Activated CD4-positive, alpha-beta T cell treated with anti-CD3 and anti-CD28 coated beads for 36 hours (primary cell): ENCODE measurements around the gene EML6. TPM values are rescaled to one million over a fixed set of nuclear protein-coding genes. Genes with fewer than 3 reads are reported as not detected.

ENCODE experiments used
- ATAC-seq: fragments of 200-7000 bp; cut with Tn5 transposase; one replicate; pipeline ENCODE4 v1.10.0; 2021; ENCODE audit warnings: mild to moderate bottlenecking, moderate library complexity
- CTCF ChIA-PET: fragments of 350-600 bp; sonication (Branson Sonifier 250); formaldehyde crosslinking; loops from one replicate; lab custom pipeline; 2021; ENCODE audit warnings: antibody characterized with exemption; lab: Charles Lee
- POLR2A ChIA-PET: fragments of 350-600 bp; sonication (Branson Sonifier 250); formaldehyde crosslinking; loops from one replicate; lab custom pipeline; 2021; ENCODE audit warnings: antibody characterized with exemption, inconsistent platforms; lab: Charles Lee
- DNase-seq: peaks from one replicate; pipeline ENCODE4 v3.0.0-alpha.2; 2020
- H3K27ac Mint-ChIP-seq: one replicate; pipeline ENCODE4 v1.8.0; 2021; ENCODE audit warnings: mixed read lengths
- H3K27me3 Mint-ChIP-seq: one replicate; pipeline ENCODE4 v1.8.0; 2021; ENCODE audit warnings: mixed read lengths
- H3K36me3 Mint-ChIP-seq: one replicate; pipeline ENCODE4 v1.8.0; 2021; ENCODE audit warnings: low read depth, mixed read lengths
- H3K4me1 Mint-ChIP-seq: one replicate; pipeline ENCODE4 v1.8.0; 2021; ENCODE audit warnings: mixed read lengths
- H3K4me3 Mint-ChIP-seq: one replicate; pipeline ENCODE4 v1.8.0; 2021; ENCODE audit warnings: mild to moderate bottlenecking, moderate library complexity, mixed read lengths
- H3K9me3 Mint-ChIP-seq: one replicate; pipeline ENCODE4 v1.8.0; 2021; ENCODE audit warnings: low read depth, mixed read lengths
- intact Hi-C, 2 experiments: fragments of 100-400 bp; cut with DNase I in 1 of 2; cut with micrococcal nuclease in 1 of 2; formaldehyde crosslinking; loops; one replicate each; pipeline versions ENCODE4 v1.14.2 to v1.15.1; 2022 to 2024; cut with DNase I, micrococcal nuclease
- total RNA-seq, 2 experiments: library from RNA; stranded (reverse); gene quantifications; one replicate each; pipeline ENCODE4 v1.2.3, GENCODE V29; 2021

The EML6 gene
- total RNA-seq, 2 experiments from 2014 or later, result 0.16 to 0.30 TPM

- DNase-seq (no peak), ATAC-seq (no peak)
- CTCF ChIA-PET, result interaction anchor here (1.4 to 1.6 kb wide), 2 partner anchors 12 to 73 kb away, joined by 4 to 6 read pairs; no protein-coding TSS in a partner anchor
- H3K4me1 Mint-ChIP-seq, result no peaks in the 10 kb centered on the region
- no peak overlapping the region for H3K4me3 Mint-ChIP-seq
- no peak overlapping the region for H3K27ac Mint-ChIP-seq
- POLR2A ChIA-PET, result no interaction called here
- no peaks in the 10 kb centered on the region for H3K9me3 Mint-ChIP-seq
- H3K27me3 Mint-ChIP-seq, result peaks cover 2% of the 10 kb centered on the region
- no peaks in the 10 kb centered on the region for H3K36me3 Mint-ChIP-seq
- intact Hi-C loops, result no loop called here
Observed at GRCh38 chr2:54912305-54912704, 188.8 kb downstream of the EML6 start.

GRCh38 chr2:54912893-54913292 lies 189.4 kb downstream of the EML6 start:
- no peak overlapping the region for H3K27ac Mint-ChIP-seq
- no peaks in the 10 kb centered on the region for H3K36me3 Mint-ChIP-seq
- no peaks in the 10 kb centered on the region for H3K4me1 Mint-ChIP-seq
- intact Hi-C loops, result no loop called here
- no peak overlapping the region for H3K4me3 Mint-ChIP-seq
- peaks cover 2% of the 10 kb centered on the region for H3K27me3 Mint-ChIP-seq
- ChIA-PET CTCF (no interaction called here), POLR2A (no interaction called here)
- DNase-seq (no peak), ATAC-seq (no peak)
- no peaks in the 10 kb centered on the region for H3K9me3 Mint-ChIP-seq

GRCh38 chr2:54914637-54915036 lies 191.2 kb downstream of the EML6 start:
- no peaks in the 10 kb centered on the region for H3K36me3 Mint-ChIP-seq
- no peak for DNase-seq
- no peak overlapping the region for H3K4me3 Mint-ChIP-seq
- ChIA-PET POLR2A (no interaction called here), CTCF (no interaction called here)
- peaks cover 5% of the 10 kb centered on the region for H3K27me3 Mint-ChIP-seq
- H3K9me3 Mint-ChIP-seq, result no peaks in the 10 kb centered on the region
- intact Hi-C loops, result no loop called here
- ATAC-seq, result no peak
- H3K27ac Mint-ChIP-seq, result no peak overlapping the region
- H3K4me1 Mint-ChIP-seq, result no peaks in the 10 kb centered on the region

- ChIA-PET CTCF (no interaction called here), POLR2A (no interaction called here)
- DNase-seq, result no peak
- H3K4me1 Mint-ChIP-seq, result no peaks in the 10 kb centered on the region
- intact Hi-C loops, result no loop called here
- no peaks in the 10 kb centered on the region for H3K36me3 Mint-ChIP-seq
- H3K27ac Mint-ChIP-seq, result no peak overlapping the region
- peaks cover 5% of the 10 kb centered on the region for H3K27me3 Mint-ChIP-seq
- no peak for ATAC-seq
- H3K9me3 Mint-ChIP-seq, result no peaks in the 10 kb centered on the region
- no peak overlapping the region for H3K4me3 Mint-ChIP-seq
Observed at GRCh38 chr2:54915101-54915500, 191.6 kb downstream of the EML6 start.

GRCh38 chr2:54916637-54917036 lies 193.2 kb downstream of the EML6 start:
- DNase-seq (no peak), ATAC-seq (no peak)
- no peak overlapping the region for H3K27ac Mint-ChIP-seq
- ChIA-PET POLR2A (no interaction called here), CTCF (no interaction called here)
- no peaks in the 10 kb centered on the region for H3K4me1 Mint-ChIP-seq
- H3K9me3 Mint-ChIP-seq, result peaks cover 4% of the 10 kb centered on the region
- intact Hi-C loops, result no loop called here
- H3K27me3 Mint-ChIP-seq, result peaks cover 5% of the 10 kb centered on the region
- H3K4me3 Mint-ChIP-seq, result no peak overlapping the region
- H3K36me3 Mint-ChIP-seq, result no peaks in the 10 kb centered on the region

- Mint-ChIP-seq H3K9me3 (peaks cover 4% of the 10 kb centered on the region), H3K27ac (no peak overlapping the region), H3K4me3 (no peak overlapping the region), H3K36me3 (no peaks in the 10 kb centered on the region), H3K4me1 (no peaks in the 10 kb centered on the region), H3K27me3 (peaks cover 4% of the 10 kb centered on the region)
- intact Hi-C loops, result no loop called here
- ChIA-PET CTCF (no interaction called here), POLR2A (no interaction called here)
- ATAC-seq (no peak), DNase-seq (no peak)
Observed at GRCh38 chr2:54918647-54919280, 195.3 kb downstream of the EML6 start.

- ChIA-PET POLR2A (no interaction called here), CTCF (interaction anchor here (1.0 to 1.3 kb wide), 2 partner anchors 21 to 52 kb away, joined by 3 read pairs; no protein-coding TSS in a partner anchor)
- Mint-ChIP-seq H3K27ac (no peak overlapping the region), H3K27me3 (peaks cover 4% of the 10 kb centered on the region), H3K36me3 (no peaks in the 10 kb centered on the region), H3K4me3 (no peak overlapping the region), H3K9me3 (peaks cover 4% of the 10 kb centered on the region), H3K4me1 (no peaks in the 10 kb centered on the region)
- DNase-seq (no peak), ATAC-seq (no peak)
- intact Hi-C loops, result no loop called here
Observed at GRCh38 chr2:54920660-54921059, 197.2 kb downstream of the EML6 start.

GRCh38 chr2:54924121-54924520 lies 200.7 kb downstream of the EML6 start:
- ChIA-PET CTCF (interaction anchor here (1.5 kb wide), 1 partner anchor 30 kb away, joined by 5 read pairs; no protein-coding TSS in a partner anchor), POLR2A (no interaction called here)
- Mint-ChIP-seq H3K4me3 (no peak overlapping the region), H3K9me3 (peaks cover 4% of the 10 kb centered on the region), H3K36me3 (no peaks in the 10 kb centered on the region), H3K4me1 (no peaks in the 10 kb centered on the region), H3K27me3 (peaks cover 4% of the 10 kb centered on the region), H3K27ac (no peak overlapping the region)
- DNase-seq, result no peak
- ATAC-seq, result no peak
- intact Hi-C loops, result no loop called here

GRCh38 chr2:54925022-54925421 lies 201.6 kb downstream of the EML6 start:
- ATAC-seq, result no peak
- ChIA-PET POLR2A (no interaction called here), CTCF (no interaction called here)

GRCh38 chr2:54927085-54927750 lies 203.8 kb downstream of the EML6 start:
- ATAC-seq, result no peak
- H3K27ac Mint-ChIP-seq, result no peak overlapping the region
- no peak for DNase-seq
- H3K4me1 Mint-ChIP-seq, result no peaks in the 10 kb centered on the region
- no peaks in the 10 kb centered on the region for H3K9me3 Mint-ChIP-seq
- ChIA-PET POLR2A (no interaction called here), CTCF (interaction anchor here (0.7 to 1.0 kb wide), 2 partner anchors 30 to 407 kb away, joined by 3 to 4 read pairs; no protein-coding TSS in a partner anchor)
- H3K27me3 Mint-ChIP-seq, result peaks cover 2% of the 10 kb centered on the region
- H3K4me3 Mint-ChIP-seq, result no peak overlapping the region
- intact Hi-C loops, result no loop called here
- H3K36me3 Mint-ChIP-seq, result no peaks in the 10 kb centered on the region

More at GRCh38 chr2:54925022-54925421, 201.6 kb downstream of the EML6 start:
- H3K9me3 Mint-ChIP-seq, result peaks cover 4% of the 10 kb centered on the region
- H3K4me1 Mint-ChIP-seq, result no peaks in the 10 kb centered on the region
- no peaks in the 10 kb centered on the region for H3K36me3 Mint-ChIP-seq
- intact Hi-C loops, result no loop called here
- no peak overlapping the region for H3K4me3 Mint-ChIP-seq
- no peak overlapping the region for H3K27ac Mint-ChIP-seq
- DNase-seq, result no peak
- peaks cover 2% of the 10 kb centered on the region for H3K27me3 Mint-ChIP-seq

GRCh38 chr2:54927751-54928615 lies 204.5 kb downstream of the EML6 start:
- ATAC-seq (no peak), DNase-seq (no peak)
- Mint-ChIP-seq H3K4me1 (no peaks in the 10 kb centered on the region), H3K9me3 (no peaks in the 10 kb centered on the region), H3K36me3 (no peaks in the 10 kb centered on the region), H3K27me3 (no peaks in the 10 kb centered on the region), H3K4me3 (no peak overlapping the region), H3K27ac (no peak overlapping the region)
- ChIA-PET POLR2A (no interaction called here), CTCF (interaction anchor here (1.0 kb wide), 1 partner anchor 31 kb away, joined by 4 read pairs; no protein-coding TSS in a partner anchor)
- intact Hi-C loops, result no loop called here
